ENCODE results near the gene ZNF268.

Gene ZNF268

DNA sequence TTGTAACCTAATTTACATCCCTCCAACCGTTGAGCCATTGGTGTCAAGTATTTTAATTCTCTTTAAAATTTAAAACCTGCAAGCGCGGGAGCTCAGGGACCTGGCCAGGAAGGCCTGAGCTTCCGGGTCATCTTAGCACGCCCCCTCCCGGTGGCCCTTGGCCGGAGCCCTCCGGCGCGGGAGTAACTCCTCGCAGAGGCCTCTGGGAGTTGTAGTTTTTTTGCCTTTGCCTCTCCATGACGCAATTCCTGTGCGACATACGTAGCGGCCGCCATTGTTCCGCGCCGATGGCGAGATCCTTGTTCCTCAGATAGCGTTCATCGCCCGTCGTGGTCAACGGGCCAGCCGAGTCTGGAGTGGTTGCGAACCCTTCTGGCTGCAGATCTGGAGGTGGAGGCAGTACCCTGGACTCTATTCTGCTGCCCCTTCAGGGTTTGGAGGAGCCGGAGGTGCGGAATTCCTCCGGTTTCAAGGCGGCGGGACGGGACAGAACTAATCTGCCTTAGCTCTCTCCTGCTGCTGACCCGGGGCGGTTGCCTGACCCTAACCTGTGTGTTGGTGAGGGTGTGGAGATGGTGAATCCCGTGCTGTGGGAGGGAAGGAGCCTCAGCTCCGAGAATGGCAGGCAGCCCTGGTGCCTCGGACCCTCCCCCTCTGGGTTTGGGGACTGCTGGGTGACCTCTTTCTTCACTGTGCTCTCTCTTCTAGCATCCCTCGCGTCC, at the start of gene ZNF268:
TSS of gene ZNF268 (plus strand) at position 258 of the 722 bp plus-strand sequence. CDS start 503 bp downstream, outside the sequence.
- H3K9me3 ChIP-seq (ENCODE audit: control insufficient read depth, insufficient read depth, low read depth, low read length) = peaks cover 4% of the 10 kb centered on the region; the same call in 1 of the 2 replicates
- H3K4me1 ChIP-seq (ENCODE audit: control insufficient read depth, insufficient read depth, low read length) = no peaks in the 10 kb centered on the region
- ChIA-PET CTCF (interaction anchor here (0.5 to 1.7 kb wide), 9 partner anchors 9 to 474 kb away, joined by 3 to 8 read pairs (median 3); no protein-coding TSS in a partner anchor), POLR2A (interaction anchor here (0.7 to 1.7 kb wide), 4 partner anchors 51 to 195 kb away, joined by 3 to 12 read pairs (median 5); partner anchors contain the start of genes ZNF10, ZNF26 and ZNF891)
- peak within 1 kb of the TSS; percentile 96 for H3K4me3 ChIP-seq (ENCODE audit: low read depth, low read length)
- peak within 1 kb of the TSS; percentile 28; the same call in 1 of the 2 replicates for H3K27ac ChIP-seq (ENCODE audit: extremely low read depth, low read depth, low read length)
- H3K36me3 ChIP-seq (ENCODE audit: control insufficient read depth in 2 of 2, insufficient read depth in 1 of 2, low read length in 2 of 2) = peaks cover 27 to 41% of the 10 kb centered on the region in 2 experiments
- 0 out of 2 replicates have a peak, but pooled peaks have one; percentile 7 for TF ChIP-seq ZNF37A (tag by site-specific recombination; IDR thresholded peaks at IDR 0.05)
- TF ChIP-seq SETDB1 (IDR thresholded peaks at IDR 0.05; ENCODE audit: insufficient read length, low read length) = peak; percentile 69
- TF ChIP-seq TCF7L2 (IDR thresholded peaks at IDR 0.05; ENCODE audit: borderline replicate concordance, low read depth, low read length) = no peak
- peak; percentile 29; the same call in 1 of the 2 replicates for TF ChIP-seq ZBTB20 (tag by site-specific recombination; IDR thresholded peaks at IDR 0.05)
- peak; percentile 22; the same call in 1 of the 2 replicates for TF ChIP-seq OVOL3 (tag by site-specific recombination; IDR thresholded peaks at IDR 0.05)
- 0 out of 2 replicates have a peak, but pooled peaks have one; percentile 61 for TF ChIP-seq ZNF785 (tag by site-specific recombination; IDR thresholded peaks at IDR 0.05)
- TF ChIP-seq ZFP69B (tag by site-specific recombination; IDR thresholded peaks at IDR 0.05) = no peak
- peak; percentile 98 for TF ChIP-seq YY1 (tag by site-specific recombination; IDR thresholded peaks at IDR 0.05)
- TF ChIP-seq ZNF621 (tag by site-specific recombination; IDR thresholded peaks at IDR 0.05) = no peak
- 0 out of 2 replicates have a peak, but pooled peaks have one; percentile 56 for TF ChIP-seq ZNF626 (tag by site-specific recombination; IDR thresholded peaks at IDR 0.05)
- TF ChIP-seq ZNF202 (tag by site-specific recombination; IDR thresholded peaks at IDR 0.05; ENCODE audit: borderline replicate concordance) = no peak
- peak; percentile 40; the same call in 1 of the 2 replicates for TF ChIP-seq ZNF394 (tag by site-specific recombination; IDR thresholded peaks at IDR 0.05; ENCODE audit: borderline replicate concordance)
- TF ChIP-seq WT1 (tag by site-specific recombination; IDR thresholded peaks at IDR 0.05) = no peak; the same call in 1 of the 2 replicates
- TF ChIP-seq, protein P1, sequence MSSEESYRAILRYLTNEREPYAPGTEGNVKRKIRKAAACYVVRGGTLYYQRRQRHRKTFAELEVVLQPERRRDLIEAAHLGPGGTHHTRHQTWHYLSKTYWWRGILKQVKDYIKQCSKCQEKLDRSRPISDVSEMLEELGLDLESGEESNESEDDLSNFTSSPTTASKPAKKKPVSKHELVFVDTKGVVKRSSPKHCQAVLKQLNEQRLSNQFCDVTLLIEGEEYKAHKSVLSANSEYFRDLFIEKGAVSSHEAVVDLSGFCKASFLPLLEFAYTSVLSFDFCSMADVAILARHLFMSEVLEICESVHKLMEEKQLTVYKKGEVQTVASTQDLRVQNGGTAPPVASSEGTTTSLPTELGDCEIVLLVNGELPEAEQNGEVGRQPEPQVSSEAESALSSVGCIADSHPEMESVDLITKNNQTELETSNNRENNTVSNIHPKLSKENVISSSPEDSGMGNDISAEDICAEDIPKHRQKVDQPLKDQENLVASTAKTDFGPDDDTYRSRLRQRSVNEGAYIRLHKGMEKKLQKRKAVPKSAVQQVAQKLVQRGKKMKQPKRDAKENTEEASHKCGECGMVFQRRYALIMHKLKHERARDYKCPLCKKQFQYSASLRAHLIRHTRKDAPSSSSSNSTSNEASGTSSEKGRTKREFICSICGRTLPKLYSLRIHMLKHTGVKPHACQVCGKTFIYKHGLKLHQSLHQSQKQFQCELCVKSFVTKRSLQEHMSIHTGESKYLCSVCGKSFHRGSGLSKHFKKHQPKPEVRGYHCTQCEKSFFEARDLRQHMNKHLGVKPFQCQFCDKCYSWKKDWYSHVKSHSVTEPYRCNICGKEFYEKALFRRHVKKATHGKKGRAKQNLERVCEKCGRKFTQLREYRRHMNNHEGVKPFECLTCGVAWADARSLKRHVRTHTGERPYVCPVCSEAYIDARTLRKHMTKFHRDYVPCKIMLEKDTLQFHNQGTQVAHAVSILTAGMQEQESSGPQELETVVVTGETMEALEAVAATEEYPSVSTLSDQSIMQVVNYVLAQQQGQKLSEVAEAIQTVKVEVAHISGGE (tag by site-specific recombination; conservative IDR thresholded peaks at IDR 0.05; ENCODE audit: low read depth) = peak; percentile 76
- TF ChIP-seq KLF10 (tag by site-specific recombination; IDR thresholded peaks at IDR 0.05) = 0 out of 2 replicates have a peak, but pooled peaks have one; percentile 29
- TF ChIP-seq, protein P2, sequence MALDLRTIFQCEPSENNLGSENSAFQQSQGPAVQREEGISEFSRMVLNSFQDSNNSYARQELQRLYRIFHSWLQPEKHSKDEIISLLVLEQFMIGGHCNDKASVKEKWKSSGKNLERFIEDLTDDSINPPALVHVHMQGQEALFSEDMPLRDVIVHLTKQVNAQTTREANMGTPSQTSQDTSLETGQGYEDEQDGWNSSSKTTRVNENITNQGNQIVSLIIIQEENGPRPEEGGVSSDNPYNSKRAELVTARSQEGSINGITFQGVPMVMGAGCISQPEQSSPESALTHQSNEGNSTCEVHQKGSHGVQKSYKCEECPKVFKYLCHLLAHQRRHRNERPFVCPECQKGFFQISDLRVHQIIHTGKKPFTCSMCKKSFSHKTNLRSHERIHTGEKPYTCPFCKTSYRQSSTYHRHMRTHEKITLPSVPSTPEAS (tag by site-specific recombination; IDR thresholded peaks at IDR 0.05) = 0 out of 2 replicates have a peak, but pooled peaks have one; percentile 10
- TF ChIP-seq ZNF416 (tag by site-specific recombination; IDR thresholded peaks at IDR 0.05) = no peak
- peak; percentile 60; the same call in 1 of the 2 replicates for TF ChIP-seq ZNF501 (tag by site-specific recombination; IDR thresholded peaks at IDR 0.05)
- TF ChIP-seq, protein P3, sequence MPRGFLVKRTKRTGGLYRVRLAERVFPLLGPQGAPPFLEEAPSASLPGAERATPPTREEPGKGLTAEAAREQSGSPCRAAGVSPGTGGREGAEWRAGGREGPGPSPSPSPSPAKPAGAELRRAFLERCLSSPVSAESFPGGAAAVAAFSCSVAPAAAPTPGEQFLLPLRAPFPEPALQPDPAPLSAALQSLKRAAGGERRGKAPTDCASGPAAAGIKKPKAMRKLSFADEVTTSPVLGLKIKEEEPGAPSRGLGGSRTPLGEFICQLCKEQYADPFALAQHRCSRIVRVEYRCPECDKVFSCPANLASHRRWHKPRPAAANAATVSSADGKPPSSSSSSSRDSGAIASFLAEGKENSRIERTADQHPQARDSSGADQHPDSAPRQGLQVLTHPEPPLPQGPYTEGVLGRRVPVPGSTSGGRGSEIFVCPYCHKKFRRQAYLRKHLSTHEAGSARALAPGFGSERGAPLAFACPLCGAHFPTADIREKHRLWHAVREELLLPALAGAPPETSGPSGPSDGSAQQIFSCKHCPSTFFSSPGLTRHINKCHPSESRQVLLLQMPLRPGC (tag by site-specific recombination; IDR thresholded peaks at IDR 0.05) = 0 out of 2 replicates have a peak, but pooled peaks have one; percentile 19
- peak; percentile 20; the same call in 1 of the 2 replicates for TF ChIP-seq KLF9 (tag by site-specific recombination; IDR thresholded peaks at IDR 0.05; ENCODE audit: low read depth)
- peak; percentile 68 for TF ChIP-seq ZEB2 (tag by site-specific recombination; IDR thresholded peaks at IDR 0.05)
- TF ChIP-seq, protein P4, sequence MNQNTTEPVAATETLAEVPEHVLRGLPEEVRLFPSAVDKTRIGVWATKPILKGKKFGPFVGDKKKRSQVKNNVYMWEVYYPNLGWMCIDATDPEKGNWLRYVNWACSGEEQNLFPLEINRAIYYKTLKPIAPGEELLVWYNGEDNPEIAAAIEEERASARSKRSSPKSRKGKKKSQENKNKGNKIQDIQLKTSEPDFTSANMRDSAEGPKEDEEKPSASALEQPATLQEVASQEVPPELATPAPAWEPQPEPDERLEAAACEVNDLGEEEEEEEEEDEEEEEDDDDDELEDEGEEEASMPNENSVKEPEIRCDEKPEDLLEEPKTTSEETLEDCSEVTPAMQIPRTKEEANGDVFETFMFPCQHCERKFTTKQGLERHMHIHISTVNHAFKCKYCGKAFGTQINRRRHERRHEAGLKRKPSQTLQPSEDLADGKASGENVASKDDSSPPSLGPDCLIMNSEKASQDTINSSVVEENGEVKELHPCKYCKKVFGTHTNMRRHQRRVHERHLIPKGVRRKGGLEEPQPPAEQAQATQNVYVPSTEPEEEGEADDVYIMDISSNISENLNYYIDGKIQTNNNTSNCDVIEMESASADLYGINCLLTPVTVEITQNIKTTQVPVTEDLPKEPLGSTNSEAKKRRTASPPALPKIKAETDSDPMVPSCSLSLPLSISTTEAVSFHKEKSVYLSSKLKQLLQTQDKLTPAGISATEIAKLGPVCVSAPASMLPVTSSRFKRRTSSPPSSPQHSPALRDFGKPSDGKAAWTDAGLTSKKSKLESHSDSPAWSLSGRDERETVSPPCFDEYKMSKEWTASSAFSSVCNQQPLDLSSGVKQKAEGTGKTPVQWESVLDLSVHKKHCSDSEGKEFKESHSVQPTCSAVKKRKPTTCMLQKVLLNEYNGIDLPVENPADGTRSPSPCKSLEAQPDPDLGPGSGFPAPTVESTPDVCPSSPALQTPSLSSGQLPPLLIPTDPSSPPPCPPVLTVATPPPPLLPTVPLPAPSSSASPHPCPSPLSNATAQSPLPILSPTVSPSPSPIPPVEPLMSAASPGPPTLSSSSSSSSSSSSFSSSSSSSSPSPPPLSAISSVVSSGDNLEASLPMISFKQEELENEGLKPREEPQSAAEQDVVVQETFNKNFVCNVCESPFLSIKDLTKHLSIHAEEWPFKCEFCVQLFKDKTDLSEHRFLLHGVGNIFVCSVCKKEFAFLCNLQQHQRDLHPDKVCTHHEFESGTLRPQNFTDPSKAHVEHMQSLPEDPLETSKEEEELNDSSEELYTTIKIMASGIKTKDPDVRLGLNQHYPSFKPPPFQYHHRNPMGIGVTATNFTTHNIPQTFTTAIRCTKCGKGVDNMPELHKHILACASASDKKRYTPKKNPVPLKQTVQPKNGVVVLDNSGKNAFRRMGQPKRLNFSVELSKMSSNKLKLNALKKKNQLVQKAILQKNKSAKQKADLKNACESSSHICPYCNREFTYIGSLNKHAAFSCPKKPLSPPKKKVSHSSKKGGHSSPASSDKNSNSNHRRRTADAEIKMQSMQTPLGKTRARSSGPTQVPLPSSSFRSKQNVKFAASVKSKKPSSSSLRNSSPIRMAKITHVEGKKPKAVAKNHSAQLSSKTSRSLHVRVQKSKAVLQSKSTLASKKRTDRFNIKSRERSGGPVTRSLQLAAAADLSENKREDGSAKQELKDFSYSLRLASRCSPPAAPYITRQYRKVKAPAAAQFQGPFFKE (tag by site-specific recombination; IDR thresholded peaks at IDR 0.05; ENCODE audit: borderline replicate concordance) = no peak

Data from HEK293 (cell line).